Endothelial cell of umbilical vein (primary cell): ENCODE measurements around the gene MCOLN3.

Experiments used
- EZH2 ChIP-seq: IDR thresholded peaks from 2 replicates; pipeline ENCODE4 v1.6.1; 2012; ENCODE audit warnings: borderline replicate concordance, low read depth, mild to moderate bottlenecking, moderate library complexity, low read length, inconsistent platforms; ENCODE audit not compliant: severe bottlenecking
- FOS ChIP-seq: IDR thresholded peaks from 2 replicates; pipeline ENCODE4 v1.6.1; 2011; ENCODE audit warnings: mild to moderate bottlenecking, low read length, moderate library complexity, borderline replicate concordance; ENCODE audit not compliant: insufficient read depth
- GATA2 ChIP-seq: IDR thresholded peaks from 2 replicates; pipeline ENCODE4 v1.7.0; 2011; ENCODE audit warnings: low read depth, mild to moderate bottlenecking, moderate library complexity, mixed read lengths, low read length; ENCODE audit not compliant: insufficient read length, insufficient read depth
- JUN ChIP-seq: IDR thresholded peaks from 2 replicates; pipeline ENCODE4 v1.6.1; 2011; ENCODE audit warnings: borderline replicate concordance, low read depth; ENCODE audit not compliant: insufficient read length, insufficient read depth
- POLR2A ChIP-seq: IDR thresholded peaks from 2 replicates; pipeline ENCODE4 v1.6.1; 2012; ENCODE audit warnings: low read depth, mild to moderate bottlenecking, control low read depth, low read length
- POLR2AphosphoS5 ChIP-seq: IDR thresholded peaks from 2 replicates; pipeline ENCODE4 v1.6.1; 2012; ENCODE audit warnings: low read depth, mild to moderate bottlenecking, control low read depth, low read length, moderate library complexity; ENCODE audit not compliant: insufficient read depth
- TF ChIP-seq, protein P1 (sequence below), 2 donors: IDR thresholded peaks; 1 replicate in 1 of 2; 2 replicates in 1 of 2; pipeline ENCODE4 v1.5.1; 2011; ENCODE audit warnings: low read length in 2 of 2, mild to moderate bottlenecking in 2 of 2, moderate library complexity in 2 of 2, control low read depth in 1 of 2, inconsistent platforms in 1 of 2, low read depth in 1 of 2; ENCODE audit not compliant: insufficient read depth in 1 of 2; ENCODE audit errors: extremely low read depth in 1 of 2
- TF ChIP-seq, protein P2 (sequence below): IDR thresholded peaks from 2 replicates; pipeline ENCODE4 v1.6.1; 2011; ENCODE audit not compliant: insufficient read depth, insufficient read length

DNA sequence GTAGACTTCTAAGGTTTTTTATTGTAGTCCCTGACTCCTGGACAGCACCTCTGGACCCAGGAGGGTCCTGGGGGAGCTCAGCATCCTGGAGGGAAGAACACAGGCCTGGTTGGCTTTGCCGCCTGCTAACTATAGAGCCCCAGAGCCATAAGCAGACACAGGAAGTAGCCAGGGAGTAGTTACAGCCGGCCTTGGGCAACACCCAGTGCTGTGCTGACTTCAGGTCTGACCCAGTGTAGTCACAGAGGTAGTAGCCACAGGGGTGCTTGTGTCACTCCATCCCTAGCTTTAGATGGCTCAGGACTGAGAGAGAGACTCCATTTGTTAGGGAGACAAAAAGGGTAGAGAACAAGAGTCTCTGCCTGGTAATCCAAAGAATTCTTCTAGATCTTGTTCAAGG, 73.3 kb downstream of the MCOLN3 start:
- TF ChIP-seq, protein P1, sequence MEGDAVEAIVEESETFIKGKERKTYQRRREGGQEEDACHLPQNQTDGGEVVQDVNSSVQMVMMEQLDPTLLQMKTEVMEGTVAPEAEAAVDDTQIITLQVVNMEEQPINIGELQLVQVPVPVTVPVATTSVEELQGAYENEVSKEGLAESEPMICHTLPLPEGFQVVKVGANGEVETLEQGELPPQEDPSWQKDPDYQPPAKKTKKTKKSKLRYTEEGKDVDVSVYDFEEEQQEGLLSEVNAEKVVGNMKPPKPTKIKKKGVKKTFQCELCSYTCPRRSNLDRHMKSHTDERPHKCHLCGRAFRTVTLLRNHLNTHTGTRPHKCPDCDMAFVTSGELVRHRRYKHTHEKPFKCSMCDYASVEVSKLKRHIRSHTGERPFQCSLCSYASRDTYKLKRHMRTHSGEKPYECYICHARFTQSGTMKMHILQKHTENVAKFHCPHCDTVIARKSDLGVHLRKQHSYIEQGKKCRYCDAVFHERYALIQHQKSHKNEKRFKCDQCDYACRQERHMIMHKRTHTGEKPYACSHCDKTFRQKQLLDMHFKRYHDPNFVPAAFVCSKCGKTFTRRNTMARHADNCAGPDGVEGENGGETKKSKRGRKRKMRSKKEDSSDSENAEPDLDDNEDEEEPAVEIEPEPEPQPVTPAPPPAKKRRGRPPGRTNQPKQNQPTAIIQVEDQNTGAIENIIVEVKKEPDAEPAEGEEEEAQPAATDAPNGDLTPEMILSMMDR (IDR thresholded peaks at IDR 0.05; ENCODE audit: extremely low read depth in 1 of 2, insufficient read depth in 1 of 2, low read depth in 1 of 2, low read length in 2 of 2), result no peak
- TF ChIP-seq POLR2A (no peak), POLR2AphosphoS5 (no peak), EZH2 (no peak), JUN (no peak), FOS (no peak), GATA2 (no peak)
- TF ChIP-seq, protein P2, sequence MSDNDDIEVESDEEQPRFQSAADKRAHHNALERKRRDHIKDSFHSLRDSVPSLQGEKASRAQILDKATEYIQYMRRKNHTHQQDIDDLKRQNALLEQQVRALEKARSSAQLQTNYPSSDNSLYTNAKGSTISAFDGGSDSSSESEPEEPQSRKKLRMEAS, result no peak
